ENCODE results near the gene POLR2A.
A peak's percentile ranks its signal among the peaks of the same experiment; 100 is the strongest.

The POLR2A gene

GRCh38 chr17:7484067-7484918 is at the start of gene POLR2A:
TSS of gene POLR2A (plus strand) at chr17:7484366.
- DNase-seq = peak; percentile 94 to 95

- DNase-seq = peak; percentile 31 to 57
These were observed 48.2 kb upstream of the POLR2A start for GRCh38 chr17:7435676-7436555.

- peak; percentile 18 to 19 for DNase-seq
These were observed 47.4 kb upstream of the POLR2A start for GRCh38 chr17:7436556-7437368.

- no peak for DNase-seq
These were observed 46.8 kb upstream of the POLR2A start for GRCh38 chr17:7437369-7437863.

GRCh38 chr17:7437950-7438614 is 46.1 kb upstream of the POLR2A start:
- DNase-seq = peak in 1 of 2 donors; percentile 48

GRCh38 chr17:7438656-7439460 is 45.3 kb upstream of the POLR2A start:
- no peak for DNase-seq

GRCh38 chr17:7439462-7440112 is 44.6 kb upstream of the POLR2A start, which contains the start of gene FGF11:
TSS of gene FGF11 (plus strand) at chr17:7439512. CDS start at chr17:7439621, 109 bp downstream.
- DNase-seq = no peak

- DNase-seq = no peak
These were observed 43.9 kb upstream of the POLR2A start for GRCh38 chr17:7440113-7440833.

- peak in 1 of 2 donors; percentile 47 for DNase-seq
These were observed 43.4 kb upstream of the POLR2A start for GRCh38 chr17:7440834-7441195.

- no peak for DNase-seq
These were observed 42.9 kb upstream of the POLR2A start for GRCh38 chr17:7441266-7441665.

- no peak for DNase-seq
These were observed 42.0 kb upstream of the POLR2A start for GRCh38 chr17:7442142-7442541.

- no peak for DNase-seq
These were observed 40.4 kb upstream of the POLR2A start for GRCh38 chr17:7443499-7444485.

GRCh38 chr17:7444682-7445618 is 39.2 kb upstream of the POLR2A start, which contains the start of gene CHRNB1:
TSS of gene CHRNB1 (plus strand) at chr17:7445061. CDS start at chr17:7445128, 67 bp downstream.
- peak in 1 of 2 donors; percentile 23 for DNase-seq

- no peak for DNase-seq
These were observed 38.6 kb upstream of the POLR2A start for GRCh38 chr17:7445619-7445968.

GRCh38 chr17:7448461-7448860 is 35.7 kb upstream of the POLR2A start:
- no peak for DNase-seq

- no peak for DNase-seq
These were observed 24.1 kb upstream of the POLR2A start for GRCh38 chr17:7459961-7460545.

All from bone marrow (tissue), 2 donors.